ENCODE measurements around the gene SLAIN1.

Gene SLAIN1

GRCh38 chr13:77807431-77808135 lies 110.1 kb downstream of the SLAIN1 start:
- H3K4me3 Mint-ChIP-seq, result no peak overlapping the region
- ATAC-seq (replicated peaks) (no peak), DNase-seq (no peak)
- no peaks in the 10 kb centered on the region for H3K36me3 Mint-ChIP-seq
- H3K27me3 Mint-ChIP-seq, result peaks cover 0 to 5% of the 10 kb centered on the region in 2 donors
- H3K27ac Mint-ChIP-seq, result no peak overlapping the region
- H3K4me1 Mint-ChIP-seq, result no peaks in the 10 kb centered on the region
- no peaks in the 10 kb centered on the region for H3K9me3 Mint-ChIP-seq

GRCh38 chr13:77810430-77810829 lies 112.9 kb downstream of the SLAIN1 start:
- H3K36me3 Mint-ChIP-seq, result no peaks in the 10 kb centered on the region
- DNase-seq (no peak), ATAC-seq (replicated peaks) (peak in 1 of 2 donors; percentile 38)
- no peak overlapping the region for H3K4me3 Mint-ChIP-seq
- H3K27me3 Mint-ChIP-seq, result peaks cover 0 to 5% of the 10 kb centered on the region in 2 donors
- no peaks in the 10 kb centered on the region for H3K9me3 Mint-ChIP-seq
- no peaks in the 10 kb centered on the region for H3K4me1 Mint-ChIP-seq
- H3K27ac Mint-ChIP-seq, result no peak overlapping the region

GRCh38 chr13:77810878-77811277 lies 113.4 kb downstream of the SLAIN1 start:
- ATAC-seq (replicated peaks), result no peak
- H3K27ac Mint-ChIP-seq, result no peak overlapping the region
- H3K27me3 Mint-ChIP-seq, result peaks cover 0 to 5% of the 10 kb centered on the region in 2 donors
- no peaks in the 10 kb centered on the region for H3K9me3 Mint-ChIP-seq
- H3K4me1 Mint-ChIP-seq, result no peaks in the 10 kb centered on the region
- no peak for DNase-seq
- no peaks in the 10 kb centered on the region for H3K36me3 Mint-ChIP-seq
- no peak overlapping the region for H3K4me3 Mint-ChIP-seq

GRCh38 chr13:77811381-77811780 lies 113.9 kb downstream of the SLAIN1 start:
- DNase-seq (no peak), ATAC-seq (replicated peaks) (no peak)
- Mint-ChIP-seq H3K36me3 (no peaks in the 10 kb centered on the region), H3K27me3 (peaks cover 0 to 5% of the 10 kb centered on the region in 2 donors), H3K4me1 (no peaks in the 10 kb centered on the region), H3K4me3 (no peak overlapping the region), H3K9me3 (no peaks in the 10 kb centered on the region), H3K27ac (no peak overlapping the region)

GRCh38 chr13:77811981-77812380 lies 114.5 kb downstream of the SLAIN1 start:
- no peaks in the 10 kb centered on the region for H3K9me3 Mint-ChIP-seq
- no peaks in the 10 kb centered on the region for H3K36me3 Mint-ChIP-seq
- no peaks in the 10 kb centered on the region for H3K4me1 Mint-ChIP-seq
- ATAC-seq (replicated peaks) (no peak), DNase-seq (no peak)
- peaks cover 0 to 5% of the 10 kb centered on the region in 2 donors for H3K27me3 Mint-ChIP-seq
- H3K4me3 Mint-ChIP-seq, result no peak overlapping the region
- no peak overlapping the region for H3K27ac Mint-ChIP-seq
